KMS-11 (cell line): ENCODE results near the gene FUZ.

ENCODE experiments used
- H2AFZ ChIP-seq: fragments of 200-600 bp; sonication (generic); 2 replicates; pipeline ENCODE4 v1.6.1; 2016; ENCODE audit warnings: antibody characterized with exemption, mixed run types, low read depth
- H3K27ac ChIP-seq: fragments of 200-600 bp; sonication (generic); 2 replicates; pipeline ENCODE4 v1.6.1; 2016; ENCODE audit warnings: mild to moderate bottlenecking, mixed run types
- H3K27me3 ChIP-seq: fragments of 200-600 bp; sonication (generic); 2 replicates; pipeline ENCODE4 v1.6.1; 2017; ENCODE audit warnings: mild to moderate bottlenecking, low read depth, mixed run types, moderate library complexity; ENCODE audit not compliant: insufficient read depth
- H3K36me3 ChIP-seq: fragments of 200-600 bp; sonication (generic); 2 replicates; pipeline ENCODE4 v1.6.1; 2017; ENCODE audit warnings: mild to moderate bottlenecking, mixed run types; ENCODE audit not compliant: insufficient read depth
- H3K4me1 ChIP-seq: fragments of 200-600 bp; sonication (generic); 2 replicates; pipeline ENCODE4 v1.6.1; 2016; ENCODE audit warnings: mild to moderate bottlenecking, low read depth, mixed run types; ENCODE audit not compliant: poor library complexity, severe bottlenecking
- H3K4me2 ChIP-seq: fragments of 200-600 bp; sonication (generic); 2 replicates; pipeline ENCODE4 v1.7.0; 2016; ENCODE audit warnings: mild to moderate bottlenecking, mixed run types
- H3K4me3 ChIP-seq: fragments of 200-600 bp; sonication (generic); IDR thresholded peaks from 2 replicates; pipeline ENCODE4 v1.6.1; 2017; ENCODE audit warnings: low read depth, low read length, mixed read lengths; ENCODE audit not compliant: insufficient read depth
- H3K79me2 ChIP-seq: fragments of 200-600 bp; sonication (generic); 2 replicates; pipeline ENCODE4 v1.6.1; 2016; ENCODE audit warnings: low read depth, mixed run types; ENCODE audit not compliant: insufficient read depth
- H3K9ac ChIP-seq: fragments of 200-600 bp; sonication (generic); 2 replicates; pipeline ENCODE4 v1.6.1; 2016; ENCODE audit warnings: mild to moderate bottlenecking, mixed run types
- H4K20me1 ChIP-seq: fragments of 200-600 bp; sonication (generic); 2 replicates; pipeline ENCODE4 v1.6.1; 2016; ENCODE audit warnings: mild to moderate bottlenecking, mixed run types; ENCODE audit not compliant: insufficient read depth
- TF ChIP-seq, protein P1 (sequence below): fragments of 200-600 bp; sonication (generic); conservative IDR thresholded peaks from 2 replicates; pipeline ENCODE4 v1.6.1; 2017; ENCODE audit warnings: low read depth, mild to moderate bottlenecking, antibody characterized with exemption, low read length, moderate library complexity, mixed read lengths

The FUZ gene

DNA sequence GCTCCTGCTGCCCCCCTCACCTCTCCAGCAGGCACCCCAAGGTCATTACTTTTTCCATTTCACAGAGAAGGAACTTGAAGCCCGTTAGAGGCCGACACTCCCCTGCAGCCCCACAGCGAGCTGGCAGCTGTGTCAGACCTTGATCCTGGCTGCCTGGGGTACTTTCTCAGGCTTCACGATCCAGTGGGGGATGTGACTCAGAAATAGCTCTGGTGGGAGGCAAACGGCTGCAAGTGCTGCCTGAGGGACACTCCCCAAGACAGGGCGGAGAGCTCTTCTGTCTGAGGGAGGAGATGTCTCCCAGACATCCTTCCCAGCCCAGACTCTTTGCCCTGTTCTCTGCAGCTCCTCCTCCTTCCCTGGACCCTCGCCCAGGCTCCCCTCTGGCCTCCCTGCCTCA, 54.8 kb downstream of the FUZ start:
- Histone ChIP-seq H3K79me2 (no peaks in the 10 kb centered on the region), H3K4me2 (no peak overlapping the region), H3K36me3 (no peaks in the 10 kb centered on the region), H3K4me3 (no peak overlapping the region), H4K20me1 (no peaks in the 10 kb centered on the region), H3K27ac (no peak overlapping the region), H3K27me3 (peaks cover 23% of the 10 kb centered on the region; the same call in 1 of the 2 replicates), H3K4me1 (no peaks in the 10 kb centered on the region), H3K9ac (no peak overlapping the region), H2AFZ (no peak overlapping the region)
- TF ChIP-seq, protein P1, sequence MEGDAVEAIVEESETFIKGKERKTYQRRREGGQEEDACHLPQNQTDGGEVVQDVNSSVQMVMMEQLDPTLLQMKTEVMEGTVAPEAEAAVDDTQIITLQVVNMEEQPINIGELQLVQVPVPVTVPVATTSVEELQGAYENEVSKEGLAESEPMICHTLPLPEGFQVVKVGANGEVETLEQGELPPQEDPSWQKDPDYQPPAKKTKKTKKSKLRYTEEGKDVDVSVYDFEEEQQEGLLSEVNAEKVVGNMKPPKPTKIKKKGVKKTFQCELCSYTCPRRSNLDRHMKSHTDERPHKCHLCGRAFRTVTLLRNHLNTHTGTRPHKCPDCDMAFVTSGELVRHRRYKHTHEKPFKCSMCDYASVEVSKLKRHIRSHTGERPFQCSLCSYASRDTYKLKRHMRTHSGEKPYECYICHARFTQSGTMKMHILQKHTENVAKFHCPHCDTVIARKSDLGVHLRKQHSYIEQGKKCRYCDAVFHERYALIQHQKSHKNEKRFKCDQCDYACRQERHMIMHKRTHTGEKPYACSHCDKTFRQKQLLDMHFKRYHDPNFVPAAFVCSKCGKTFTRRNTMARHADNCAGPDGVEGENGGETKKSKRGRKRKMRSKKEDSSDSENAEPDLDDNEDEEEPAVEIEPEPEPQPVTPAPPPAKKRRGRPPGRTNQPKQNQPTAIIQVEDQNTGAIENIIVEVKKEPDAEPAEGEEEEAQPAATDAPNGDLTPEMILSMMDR = no peak
